ENCODE measurements around the gene LIPK.
"Not testable (repeated sequence)": the region's sequence is repeated elsewhere in the genome, so short reads cannot be mapped to it uniquely, and the experiment has no call there.

LIPK gene

GRCh38 chr10:88721392-88721791 is 15.3 kb downstream of the LIPK start:
- TF ChIP-seq CTCF (IDR thresholded peaks at IDR 0.05; ENCODE audit: extremely low read depth, missing control alignments), result no peak
- DNase-seq (ENCODE audit: low spot score), result no peak

GRCh38 chr10:88725798-88726197 is 19.7 kb downstream of the LIPK start:
- peak; percentile 19 for DNase-seq (ENCODE audit: low spot score)

GRCh38 chr10:88728107-88728763 is 22.2 kb downstream of the LIPK start:
- no peak for DNase-seq (ENCODE audit: low spot score)
- TF ChIP-seq CTCF (IDR thresholded peaks at IDR 0.05; ENCODE audit: extremely low read depth, missing control alignments), result peak; percentile 28

More at GRCh38 chr10:88725798-88726197, 19.7 kb downstream of the LIPK start:
- TF ChIP-seq CTCF (IDR thresholded peaks at IDR 0.05; ENCODE audit: extremely low read depth, missing control alignments), result no peak

- TF ChIP-seq CTCF (IDR thresholded peaks at IDR 0.05; ENCODE audit: extremely low read depth, missing control alignments), result no peak
- no peak for DNase-seq (ENCODE audit: low spot score)
Observed at GRCh38 chr10:88730864-88731263, 24.8 kb downstream of the LIPK start.

GRCh38 chr10:88731296-88731695 is 25.2 kb downstream of the LIPK start:
- no peak for DNase-seq (ENCODE audit: low spot score)

GRCh38 chr10:88733215-88733614 is 27.2 kb downstream of the LIPK start:
- DNase-seq (ENCODE audit: low spot score), result peak; percentile 22
- TF ChIP-seq CTCF (IDR thresholded peaks at IDR 0.05; ENCODE audit: extremely low read depth, missing control alignments), result no peak

More at GRCh38 chr10:88731296-88731695, 25.2 kb downstream of the LIPK start:
- no peak for TF ChIP-seq CTCF (IDR thresholded peaks at IDR 0.05; ENCODE audit: extremely low read depth, missing control alignments)

- TF ChIP-seq CTCF (IDR thresholded peaks at IDR 0.05; ENCODE audit: extremely low read depth, missing control alignments), result no peak
- no peak for DNase-seq (ENCODE audit: low spot score)
Observed at GRCh38 chr10:88735661-88736060, 29.6 kb downstream of the LIPK start.

- not testable (repeated sequence) for DNase-seq (ENCODE audit: low spot score)
Observed at GRCh38 chr10:88741921-88742320, 35.9 kb downstream of the LIPK start.

Measured in GM20000 (cell line).